PC-9 (cell line): Measurements from ENCODE around the gene KIF21A. TPM values are rescaled to one million over a fixed set of nuclear protein-coding genes. Genes with fewer than 3 reads are reported as not detected.

Source experiments
- Bru-seq: library from RNA; stranded (reverse); fragments of 400-500 nt; gene quantifications from one replicate; lab custom pipeline; 2021; lab: Mats Ljungman, UMichigan
- BruChase-seq, 2 experiments: library from RNA; stranded (reverse); fragments of 400-500 nt; gene quantifications; one replicate each; lab custom pipeline; 2021; lab: Mats Ljungman, UMichigan
- BruUV-seq: library from RNA; stranded (reverse); fragments of 400-500 nt; replicated peaks from 2 replicates; lab custom pipeline; 2021; lab: Mats Ljungman, UMichigan
- CTCF ChIA-PET: fragments of 300-600 bp; sonication (Branson Sonifier 250); formaldehyde crosslinking; loops from one replicate; lab custom pipeline; 2022; ENCODE audit warnings: antibody characterized with exemption; lab: Charles Lee
- POLR2A ChIA-PET: fragments of 300-600 bp; sonication (Branson Sonifier 250); formaldehyde crosslinking; loops from one replicate; lab custom pipeline; 2022; ENCODE audit warnings: antibody characterized with exemption; ENCODE audit not compliant: unreplicated experiment; lab: Charles Lee
- DNase-seq, 2 experiments: peaks; one replicate each; pipeline versions ENCODE4 v3.0.0 to v3.0.0-alpha.2; 2015 to 2022; ENCODE audit warnings: mixed read lengths in 1 of 2
- H2AFZ ChIP-seq: fragments of 200-600 bp; sonication (generic); 2 replicates; pipeline ENCODE4 v1.8.1; 2017; ENCODE audit warnings: antibody characterized with exemption
- H3F3A ChIP-seq: fragments of 200-600 bp; sonication (generic); 2 replicates; pipeline ENCODE4 v1.8.1; 2017; ENCODE audit warnings: antibody characterized with exemption, mild to moderate bottlenecking, low read depth; ENCODE audit not compliant: insufficient read depth
- H3K27ac ChIP-seq: fragments of 200-600 bp; sonication (generic); 2 replicates; pipeline ENCODE4 v1.6.1; 2016; ENCODE audit warnings: mixed run types
- H3K27me3 ChIP-seq: fragments of 200-600 bp; sonication (generic); 2 replicates; pipeline ENCODE4 v1.6.1; 2016; ENCODE audit warnings: low read depth, mixed run types; ENCODE audit not compliant: insufficient read depth
- H3K36me3 ChIP-seq: fragments of 200-600 bp; sonication (generic); 2 replicates; pipeline ENCODE4 v1.6.1; 2016; ENCODE audit warnings: low read depth, mixed run types
- H3K4me1 ChIP-seq: fragments of 200-600 bp; sonication (generic); replicated peaks from 2 replicates; pipeline ENCODE4 v1.6.1; 2016; ENCODE audit warnings: mixed run types; ENCODE audit not compliant: insufficient read depth
- H3K4me2 ChIP-seq: fragments of 200-600 bp; sonication (generic); 2 replicates; pipeline ENCODE4 v1.6.1; 2017; ENCODE audit warnings: mixed run types
- H3K4me3 ChIP-seq: fragments of 200-600 bp; sonication (generic); 2 replicates; pipeline ENCODE4 v1.6.1; 2016; ENCODE audit warnings: mixed run types
- H3K79me2 ChIP-seq: fragments of 200-600 bp; sonication (generic); 2 replicates; pipeline ENCODE4 v1.6.1; 2017; ENCODE audit warnings: low read depth, mixed run types
- H3K9me2 ChIP-seq: fragments of 200-600 bp; sonication (generic); 2 replicates; pipeline ENCODE4 v1.8.1; 2017; ENCODE audit warnings: mild to moderate bottlenecking; ENCODE audit not compliant: insufficient read depth
- H3K9me3 ChIP-seq: fragments of 200-600 bp; sonication (generic); 2 replicates; pipeline ENCODE4 v1.8.1; 2016; ENCODE audit warnings: low read depth; ENCODE audit not compliant: insufficient read depth
- H4K20me1 ChIP-seq: fragments of 200-600 bp; sonication (generic); 2 replicates; pipeline ENCODE4 v1.8.1; 2017; ENCODE audit not compliant: insufficient read depth
- EZH2 ChIP-seq: fragments of 200-600 bp; sonication (generic); IDR thresholded peaks from 2 replicates; pipeline ENCODE4 v1.8.0; 2017; ENCODE audit warnings: antibody characterized with exemption, low read depth
- intact Hi-C: fragments of 100-400 bp; cut with micrococcal nuclease; formaldehyde crosslinking; loops from one replicate; pipeline ENCODE4 v1.10.0; 2022; ENCODE audit not compliant: unreplicated experiment
- long read RNA-seq: library from polyadenylated mRNA; stranded (forward); transcript quantifications from one replicate; pipeline ENCODE4 v2.0.0, GENCODE V29; 2022
- total RNA-seq: library from RNA; stranded (reverse); gene quantifications from 2 replicates; pipeline ENCODE4 v1.2.3, GENCODE V29; 2021
- TF ChIP-seq, protein P1 (sequence below): fragments of 200-600 bp; sonication (generic); conservative IDR thresholded peaks from 2 replicates; pipeline ENCODE4 v1.6.1; 2017; ENCODE audit warnings: mixed run types, antibody characterized with exemption, mild to moderate bottlenecking, moderate library complexity

Gene KIF21A, protein sequence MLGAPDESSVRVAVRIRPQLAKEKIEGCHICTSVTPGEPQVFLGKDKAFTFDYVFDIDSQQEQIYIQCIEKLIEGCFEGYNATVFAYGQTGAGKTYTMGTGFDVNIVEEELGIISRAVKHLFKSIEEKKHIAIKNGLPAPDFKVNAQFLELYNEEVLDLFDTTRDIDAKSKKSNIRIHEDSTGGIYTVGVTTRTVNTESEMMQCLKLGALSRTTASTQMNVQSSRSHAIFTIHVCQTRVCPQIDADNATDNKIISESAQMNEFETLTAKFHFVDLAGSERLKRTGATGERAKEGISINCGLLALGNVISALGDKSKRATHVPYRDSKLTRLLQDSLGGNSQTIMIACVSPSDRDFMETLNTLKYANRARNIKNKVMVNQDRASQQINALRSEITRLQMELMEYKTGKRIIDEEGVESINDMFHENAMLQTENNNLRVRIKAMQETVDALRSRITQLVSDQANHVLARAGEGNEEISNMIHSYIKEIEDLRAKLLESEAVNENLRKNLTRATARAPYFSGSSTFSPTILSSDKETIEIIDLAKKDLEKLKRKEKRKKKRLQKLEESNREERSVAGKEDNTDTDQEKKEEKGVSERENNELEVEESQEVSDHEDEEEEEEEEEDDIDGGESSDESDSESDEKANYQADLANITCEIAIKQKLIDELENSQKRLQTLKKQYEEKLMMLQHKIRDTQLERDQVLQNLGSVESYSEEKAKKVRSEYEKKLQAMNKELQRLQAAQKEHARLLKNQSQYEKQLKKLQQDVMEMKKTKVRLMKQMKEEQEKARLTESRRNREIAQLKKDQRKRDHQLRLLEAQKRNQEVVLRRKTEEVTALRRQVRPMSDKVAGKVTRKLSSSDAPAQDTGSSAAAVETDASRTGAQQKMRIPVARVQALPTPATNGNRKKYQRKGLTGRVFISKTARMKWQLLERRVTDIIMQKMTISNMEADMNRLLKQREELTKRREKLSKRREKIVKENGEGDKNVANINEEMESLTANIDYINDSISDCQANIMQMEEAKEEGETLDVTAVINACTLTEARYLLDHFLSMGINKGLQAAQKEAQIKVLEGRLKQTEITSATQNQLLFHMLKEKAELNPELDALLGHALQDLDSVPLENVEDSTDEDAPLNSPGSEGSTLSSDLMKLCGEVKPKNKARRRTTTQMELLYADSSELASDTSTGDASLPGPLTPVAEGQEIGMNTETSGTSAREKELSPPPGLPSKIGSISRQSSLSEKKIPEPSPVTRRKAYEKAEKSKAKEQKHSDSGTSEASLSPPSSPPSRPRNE (N-terminal part only)
- total RNA-seq (12.1 and 13.6 TPM in 2 replicates), Bru-seq, nascent RNA (percentile 72 among the genes with signal in this experiment), BruChase-seq, experiment 1, labeled RNA remaining after a 2-hour chase (percentile 56 among the genes with signal in this experiment), BruChase-seq, experiment 2, labeled RNA remaining after a 6-hour chase (percentile 67 among the genes with signal in this experiment)
- long read RNA-seq, partial matches to known transcripts: 4 of 5 reads
- long read RNA-seq, other reads (novel, unspliced or antisense): 1 of 5 reads

DNA sequence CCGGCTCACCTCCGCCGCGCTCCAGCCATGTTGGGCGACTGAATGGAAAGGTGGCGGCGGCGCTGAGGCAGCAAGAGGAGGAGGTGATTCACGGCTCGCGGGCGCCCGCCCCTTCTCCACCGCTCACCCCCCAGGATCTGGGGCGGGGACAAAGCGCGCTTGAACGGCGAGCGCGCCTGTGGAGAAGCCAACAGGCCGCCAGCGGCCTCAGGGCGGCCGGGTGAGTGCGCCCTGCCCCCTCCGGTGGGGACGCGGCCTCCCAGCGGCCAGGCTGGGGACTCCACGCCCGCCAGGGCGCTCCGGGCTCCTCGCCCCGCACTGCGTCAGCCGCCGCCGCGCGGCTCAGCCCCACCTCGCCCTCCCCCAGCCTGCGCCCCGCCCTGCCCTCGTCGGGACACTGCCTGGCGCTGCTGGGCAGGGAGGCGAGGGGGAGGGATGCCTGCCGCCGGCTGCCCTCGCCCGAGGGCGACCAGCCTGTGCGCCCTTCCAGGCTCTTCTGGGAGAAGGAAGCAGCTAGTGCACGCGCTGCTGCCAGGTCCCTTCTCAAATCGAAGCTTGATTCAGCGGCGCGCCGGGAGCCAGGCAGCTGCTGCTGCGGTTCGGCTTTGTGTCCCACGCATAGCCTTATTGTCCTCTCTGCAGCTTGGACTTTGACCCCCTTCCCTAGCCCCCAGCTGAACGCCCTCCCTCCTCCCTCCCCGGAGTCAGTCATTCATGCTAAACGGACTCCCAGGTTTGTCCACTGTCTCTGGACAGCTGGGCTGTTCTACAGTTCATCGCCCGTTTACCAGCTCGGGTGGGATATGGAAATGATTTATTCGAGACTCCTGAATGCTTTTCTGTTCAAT is at the start of gene KIF21A:
Gene KIF21A, minus strand, starts transcription at position 40 of the 848 bp plus-strand sequence. CDS start 150 bp downstream, outside the sequence.
- H3K4me3 ChIP-seq: peak within 1 kb of the TSS; percentile 99
- peaks cover 23% of the 10 kb centered on the region for H3K4me1 ChIP-seq
- peak; percentile 83 to 97 for DNase-seq
- intact Hi-C loops: loop anchor here (5.0 to 10.0 kb wide), 3 partner anchors 66 to 141 kb away; no protein-coding TSS in a partner anchor
- H3K27ac ChIP-seq: peak within 1 kb of the TSS; percentile 56
- no TSS peak for BruUV-seq
- no peaks in the 10 kb centered on the region for H3K9me3 ChIP-seq
- POLR2A ChIA-PET: interaction anchor here (0.5 kb wide), 1 partner anchor 61 kb away, joined by 4 read pairs; no protein-coding TSS in a partner anchor
- CTCF ChIA-PET: interaction anchor here (0.6 kb wide), 1 partner anchor 11 kb away, joined by 11 read pairs; no protein-coding TSS in a partner anchor
- H3K4me2 ChIP-seq: peak within 1 kb of the TSS; percentile 98
- no peaks in the 10 kb centered on the region for H3K27me3 ChIP-seq
- peak within 1 kb of the TSS; percentile 98 for H2AFZ ChIP-seq
- no peaks in the 10 kb centered on the region for H3K36me3 ChIP-seq
- H4K20me1 ChIP-seq: no peaks in the 10 kb centered on the region
- TF ChIP-seq EZH2: no peak
- TF ChIP-seq, protein P1, sequence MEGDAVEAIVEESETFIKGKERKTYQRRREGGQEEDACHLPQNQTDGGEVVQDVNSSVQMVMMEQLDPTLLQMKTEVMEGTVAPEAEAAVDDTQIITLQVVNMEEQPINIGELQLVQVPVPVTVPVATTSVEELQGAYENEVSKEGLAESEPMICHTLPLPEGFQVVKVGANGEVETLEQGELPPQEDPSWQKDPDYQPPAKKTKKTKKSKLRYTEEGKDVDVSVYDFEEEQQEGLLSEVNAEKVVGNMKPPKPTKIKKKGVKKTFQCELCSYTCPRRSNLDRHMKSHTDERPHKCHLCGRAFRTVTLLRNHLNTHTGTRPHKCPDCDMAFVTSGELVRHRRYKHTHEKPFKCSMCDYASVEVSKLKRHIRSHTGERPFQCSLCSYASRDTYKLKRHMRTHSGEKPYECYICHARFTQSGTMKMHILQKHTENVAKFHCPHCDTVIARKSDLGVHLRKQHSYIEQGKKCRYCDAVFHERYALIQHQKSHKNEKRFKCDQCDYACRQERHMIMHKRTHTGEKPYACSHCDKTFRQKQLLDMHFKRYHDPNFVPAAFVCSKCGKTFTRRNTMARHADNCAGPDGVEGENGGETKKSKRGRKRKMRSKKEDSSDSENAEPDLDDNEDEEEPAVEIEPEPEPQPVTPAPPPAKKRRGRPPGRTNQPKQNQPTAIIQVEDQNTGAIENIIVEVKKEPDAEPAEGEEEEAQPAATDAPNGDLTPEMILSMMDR: peak; percentile 41; the same call in 1 of the 2 replicates
- peaks cover 6% of the 10 kb centered on the region; the same call in 1 of the 2 replicates for H3F3A ChIP-seq
- H3K79me2 ChIP-seq: peaks cover 39% of the 10 kb centered on the region
- no peaks in the 10 kb centered on the region for H3K9me2 ChIP-seq

DNA sequence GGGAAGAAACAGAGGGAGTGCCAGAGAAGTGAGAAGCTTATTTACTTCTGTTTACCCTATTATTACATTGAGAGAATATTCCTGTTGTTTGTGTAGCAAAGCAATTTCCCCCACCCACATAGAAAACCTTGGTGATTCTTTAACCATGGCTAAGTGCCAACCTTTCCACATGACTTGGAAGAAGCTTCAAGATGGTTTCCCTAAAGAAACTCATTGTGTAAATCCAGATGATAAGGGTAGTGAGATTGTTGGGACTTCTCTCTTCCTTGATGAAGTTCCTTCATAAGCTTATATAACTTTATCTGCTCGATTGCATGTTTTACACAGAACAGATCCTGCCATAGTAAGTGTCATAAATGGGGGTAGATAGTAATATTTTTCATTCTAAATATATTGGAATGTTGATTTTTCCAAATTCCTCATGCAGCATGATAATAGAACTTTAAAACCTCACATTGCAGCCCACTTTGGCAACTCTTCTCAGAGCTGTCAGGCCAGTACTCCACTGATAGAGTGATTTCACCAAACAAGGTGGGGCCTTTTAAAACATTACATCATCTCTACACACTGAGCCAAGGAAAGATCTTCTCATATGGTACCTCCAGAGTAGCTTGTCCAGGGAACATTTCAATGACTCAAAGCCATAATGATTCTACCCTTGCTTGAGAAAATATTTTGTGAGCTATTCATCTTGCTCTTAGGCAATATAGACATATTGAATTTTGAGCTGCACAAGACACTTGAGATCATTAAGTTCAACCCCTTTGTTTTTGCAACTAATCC is 47.8 kb upstream of the KIF21A start:
- intact Hi-C loops: no loop called here
- H3K27ac ChIP-seq: no peak overlapping the region
- DNase-seq: peak in 1 of 2 experiments; percentile 74
- TF ChIP-seq EZH2: no peak
- TF ChIP-seq, protein P1: no peak
- BruUV-seq: no TSS peak
- H3K4me3 ChIP-seq: no peak overlapping the region
- H3K36me3 ChIP-seq: no peaks in the 10 kb centered on the region
- ChIA-PET CTCF (no interaction called here), POLR2A (no interaction called here)
- no peaks in the 10 kb centered on the region for H3K79me2 ChIP-seq
- no peaks in the 10 kb centered on the region; the same call in 1 of the 2 replicates for H3K4me1 ChIP-seq
- no peak overlapping the region for H2AFZ ChIP-seq
- 0 out of 2 replicates have a peak, but pooled peaks cover 10% of the 10 kb centered on the region for H3F3A ChIP-seq
- no peak overlapping the region for H3K4me2 ChIP-seq
- no peaks in the 10 kb centered on the region for H3K9me2 ChIP-seq
- no peaks in the 10 kb centered on the region for H4K20me1 ChIP-seq
- H3K27me3 ChIP-seq: no peaks in the 10 kb centered on the region
- H3K9me3 ChIP-seq: no peaks in the 10 kb centered on the region
